Testis (tissue), 2 donors: Measurements from ENCODE around the gene PRDM11.

Experiments used
- POLR2A ChIP-seq: fragments of 450-650 bp; IDR thresholded peaks from one replicate; pipeline ENCODE4 v1.6.1; 2017; ENCODE audit warnings: antibody characterized with exemption, mild to moderate bottlenecking, moderate library complexity
- TF ChIP-seq, protein P1 (sequence below), 3 experiments: fragments of 450-650 bp in 2 of 3; fragments of 200-600 bp in 1 of 3; sonication (generic) in 1 of 3; IDR thresholded peaks; one replicate each; pipeline ENCODE4 v1.5.1; 2016 to 2019; ENCODE audit warnings: antibody characterized with exemption in 3 of 3, mild to moderate bottlenecking in 2 of 3, moderate library complexity in 1 of 3

GRCh38 chr11:45157247-45158209 lies 11.1 kb downstream of the PRDM11 start:
- TF ChIP-seq, protein P1, sequence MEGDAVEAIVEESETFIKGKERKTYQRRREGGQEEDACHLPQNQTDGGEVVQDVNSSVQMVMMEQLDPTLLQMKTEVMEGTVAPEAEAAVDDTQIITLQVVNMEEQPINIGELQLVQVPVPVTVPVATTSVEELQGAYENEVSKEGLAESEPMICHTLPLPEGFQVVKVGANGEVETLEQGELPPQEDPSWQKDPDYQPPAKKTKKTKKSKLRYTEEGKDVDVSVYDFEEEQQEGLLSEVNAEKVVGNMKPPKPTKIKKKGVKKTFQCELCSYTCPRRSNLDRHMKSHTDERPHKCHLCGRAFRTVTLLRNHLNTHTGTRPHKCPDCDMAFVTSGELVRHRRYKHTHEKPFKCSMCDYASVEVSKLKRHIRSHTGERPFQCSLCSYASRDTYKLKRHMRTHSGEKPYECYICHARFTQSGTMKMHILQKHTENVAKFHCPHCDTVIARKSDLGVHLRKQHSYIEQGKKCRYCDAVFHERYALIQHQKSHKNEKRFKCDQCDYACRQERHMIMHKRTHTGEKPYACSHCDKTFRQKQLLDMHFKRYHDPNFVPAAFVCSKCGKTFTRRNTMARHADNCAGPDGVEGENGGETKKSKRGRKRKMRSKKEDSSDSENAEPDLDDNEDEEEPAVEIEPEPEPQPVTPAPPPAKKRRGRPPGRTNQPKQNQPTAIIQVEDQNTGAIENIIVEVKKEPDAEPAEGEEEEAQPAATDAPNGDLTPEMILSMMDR (IDR thresholded peaks at IDR 0.05) = no peak
- no peak for TF ChIP-seq POLR2A
